ENCODE results near the gene TTC8.

DNA sequence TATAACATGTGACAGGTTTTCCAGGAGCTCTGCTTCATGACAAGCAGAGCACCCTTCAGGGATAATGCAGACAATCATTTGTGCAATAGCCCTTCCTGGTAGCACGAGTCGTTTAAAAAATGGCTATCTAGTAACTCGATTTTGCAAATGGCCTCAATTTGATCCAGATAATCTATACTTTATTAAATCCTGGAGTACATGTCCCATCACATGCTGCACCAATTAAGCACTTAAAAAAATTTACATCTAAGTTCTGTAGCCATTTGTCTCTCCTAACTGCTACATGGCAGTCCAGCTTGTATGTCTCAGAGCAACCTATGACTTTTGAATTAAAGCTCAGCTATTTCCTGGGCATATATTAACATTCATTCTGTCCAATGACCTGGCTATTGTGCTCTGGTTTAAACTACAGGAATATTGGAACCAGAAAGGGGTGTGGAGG lies 79.8 kb downstream of the TTC8 start:
- TF ChIP-seq POLR2AphosphoS5 (IDR thresholded peaks at IDR 0.05; ENCODE audit: low read depth, low read length) (no peak), POLR2A (IDR thresholded peaks at IDR 0.05; ENCODE audit: low read depth, low read length) (no peak)

Data from GM12892 (cell line).